ENCODE measurements around the gene RIN2.
"Not testable (repeated sequence)": the region's sequence is repeated elsewhere in the genome, so short reads cannot be mapped to it uniquely, and the experiment has no call there.

The RIN2 gene

DNA sequence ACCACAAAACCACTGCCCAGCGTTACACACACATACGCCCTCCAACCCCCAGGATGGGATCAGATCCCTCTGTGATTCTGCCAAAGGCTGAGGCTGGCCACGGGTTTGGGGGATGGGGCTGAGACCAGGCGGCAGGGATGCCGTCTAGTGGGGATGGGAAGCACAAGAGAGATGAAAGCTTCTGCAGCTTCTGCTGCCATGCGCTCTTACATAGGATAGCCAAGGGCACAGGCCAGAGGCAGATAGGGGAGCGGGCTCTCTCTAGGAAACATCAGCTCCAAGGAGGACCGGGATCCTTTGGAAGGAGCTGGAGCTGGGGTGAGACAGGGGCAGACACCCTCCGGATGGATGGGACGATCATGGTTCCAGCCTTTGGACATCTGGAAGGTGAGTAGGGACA is 18.7 kb upstream of the RIN2 start:
- no peak for DNase-seq (ENCODE audit: low read depth)

- no peak for DNase-seq (ENCODE audit: low read depth)
These were observed 17.5 kb upstream of the RIN2 start for GRCh38 chr20:19740512-19740911.

DNA sequence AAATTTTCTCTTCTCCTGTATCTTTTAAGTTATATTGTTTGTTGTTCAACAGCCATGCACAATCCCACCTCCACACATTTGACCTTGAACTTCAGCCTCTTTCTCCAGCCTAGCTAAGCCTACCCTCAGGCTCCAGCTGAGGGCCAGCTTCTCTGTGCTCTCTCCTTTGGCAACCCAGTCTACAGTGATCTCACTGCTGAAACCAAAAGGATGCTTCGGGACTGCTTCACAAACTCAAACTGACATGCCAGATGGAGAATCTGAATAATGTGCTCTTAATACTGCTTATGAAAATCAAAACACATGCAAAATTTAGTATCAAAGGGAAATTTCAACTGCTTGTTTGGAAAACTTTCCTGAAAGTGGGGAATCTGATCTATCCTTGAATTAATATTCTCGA is 16.1 kb upstream of the RIN2 start:
- DNase-seq (ENCODE audit: low read depth) = no peak

- no peak for DNase-seq (ENCODE audit: low read depth)
These were observed 15.0 kb upstream of the RIN2 start for GRCh38 chr20:19742974-19743639.

DNA sequence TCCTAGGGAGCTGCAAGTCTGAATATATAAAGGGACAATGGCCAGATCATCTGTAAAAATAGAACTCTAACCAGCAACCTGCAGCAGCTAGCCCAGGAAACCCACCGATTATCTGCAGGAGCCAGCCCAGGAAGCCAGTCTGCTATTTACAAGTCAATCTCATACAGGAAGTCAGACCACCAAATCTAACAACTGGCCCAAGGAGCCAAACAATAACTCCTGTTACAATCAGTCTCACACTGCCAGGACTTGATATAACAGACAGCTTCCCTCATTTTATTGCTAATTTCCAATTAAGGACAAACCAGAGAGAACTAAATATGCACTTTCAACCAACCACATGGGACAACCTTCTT is 14.4 kb upstream of the RIN2 start:
- DNase-seq (ENCODE audit: low read depth) = no peak

DNA sequence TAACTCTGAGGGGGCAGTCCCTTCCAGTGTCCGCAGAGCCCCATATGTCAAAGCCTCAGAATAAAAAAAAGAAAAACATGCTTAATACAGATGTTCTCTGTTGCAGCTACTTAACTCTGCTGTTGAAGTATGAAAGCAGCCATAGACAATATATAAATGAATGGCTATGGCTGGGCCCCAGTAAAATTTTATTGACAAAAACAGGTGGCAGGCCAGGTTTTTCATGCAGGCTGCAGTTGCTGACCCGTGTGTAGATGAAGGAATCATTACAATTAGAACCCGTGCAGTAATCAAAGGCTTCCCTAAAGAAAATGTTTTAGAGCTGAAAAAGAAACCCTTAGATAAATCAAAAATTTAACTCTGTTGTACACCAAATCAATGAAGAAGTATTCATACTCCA is 13.0 kb upstream of the RIN2 start:
- no peak for DNase-seq (ENCODE audit: low read depth)

GRCh38 chr20:19745584-19745983 is 12.5 kb upstream of the RIN2 start:
- no peak for DNase-seq (ENCODE audit: low read depth)

- DNase-seq (ENCODE audit: low read depth) = no peak
These were observed 11.7 kb upstream of the RIN2 start for GRCh38 chr20:19746396-19746795.

GRCh38 chr20:19747903-19748302 is 10.2 kb upstream of the RIN2 start:
- no peak for DNase-seq (ENCODE audit: low read depth)

DNA sequence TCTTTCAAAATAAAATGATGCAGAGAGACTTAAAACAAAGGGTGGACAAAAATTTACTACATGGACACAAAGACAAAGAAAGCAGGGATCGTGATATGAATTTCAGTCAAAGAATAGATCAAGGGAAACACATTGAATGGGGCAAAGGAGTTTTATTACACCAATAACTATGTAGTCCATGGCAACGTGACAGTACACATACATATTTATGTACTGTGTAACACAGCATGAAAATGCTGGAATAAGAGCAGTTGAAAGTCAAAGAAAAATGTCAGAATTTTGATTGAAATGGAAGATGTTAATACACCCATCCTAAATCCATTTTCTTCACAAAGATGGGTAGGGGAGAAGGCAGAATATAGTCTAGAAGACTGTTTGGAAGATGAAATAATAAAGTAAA is 9.4 kb upstream of the RIN2 start:
- no peak for DNase-seq (ENCODE audit: low read depth)

GRCh38 chr20:19749618-19750071 is 8.4 kb upstream of the RIN2 start:
- no peak for DNase-seq (ENCODE audit: low read depth)

GRCh38 chr20:19750101-19750606 is 7.9 kb upstream of the RIN2 start:
- DNase-seq (ENCODE audit: low read depth) = no peak

GRCh38 chr20:19750907-19751636 is 7.0 kb upstream of the RIN2 start:
- DNase-seq (ENCODE audit: low read depth) = no peak

- not testable (repeated sequence) for DNase-seq (ENCODE audit: low read depth)
These were observed 3.9 kb upstream of the RIN2 start for GRCh38 chr20:19754201-19754600.

GRCh38 chr20:19756761-19757486 is 1.1 kb upstream of the RIN2 start:
- no peak for DNase-seq (ENCODE audit: low read depth)

- DNase-seq (ENCODE audit: low read depth) = peak; percentile 67
These were observed 448 bp upstream of the RIN2 start for GRCh38 chr20:19757487-19758132.

DNA sequence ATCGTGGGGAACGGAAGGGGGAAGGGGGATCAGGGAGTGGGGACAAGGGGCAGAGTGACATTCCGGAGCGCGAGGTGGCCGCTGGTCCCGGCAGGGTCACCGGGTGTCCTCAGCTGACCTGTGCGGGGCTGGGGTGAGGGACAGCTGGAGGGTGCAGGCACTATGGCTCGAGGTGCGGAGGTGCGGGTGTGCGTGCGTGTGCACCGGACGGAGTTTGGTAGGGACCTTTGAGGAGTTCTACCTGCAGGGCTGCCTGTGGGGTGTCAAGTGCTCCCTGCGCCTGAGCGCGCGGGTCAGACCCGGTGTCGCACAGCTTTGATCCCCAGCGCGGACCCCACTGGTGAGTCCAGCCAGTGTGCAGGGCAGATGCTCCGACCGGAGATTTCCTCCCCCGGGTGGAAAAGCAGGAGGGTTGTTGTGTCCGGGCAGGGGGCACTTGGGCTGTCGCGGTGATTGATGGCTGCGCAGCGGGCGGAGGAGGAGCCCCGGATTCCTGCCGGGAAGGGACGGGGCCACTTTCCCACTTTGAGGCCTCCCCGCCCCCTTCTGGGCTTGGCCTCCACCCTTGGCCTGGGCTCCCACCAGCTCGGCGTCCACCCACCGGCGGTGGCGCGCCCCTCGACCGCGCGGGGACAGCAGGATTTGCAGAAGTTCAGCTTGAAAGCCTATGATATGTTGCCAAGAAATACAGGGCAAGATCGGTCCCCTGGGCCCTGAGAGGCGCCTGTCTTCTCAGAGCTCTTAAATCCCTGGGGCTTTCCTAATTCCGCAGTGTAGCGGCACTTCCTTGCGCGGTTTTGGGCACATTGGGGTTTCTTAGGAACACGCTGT is 658 bp downstream of the RIN2 start:
- DNase-seq (ENCODE audit: low read depth) = no peak

DNA sequence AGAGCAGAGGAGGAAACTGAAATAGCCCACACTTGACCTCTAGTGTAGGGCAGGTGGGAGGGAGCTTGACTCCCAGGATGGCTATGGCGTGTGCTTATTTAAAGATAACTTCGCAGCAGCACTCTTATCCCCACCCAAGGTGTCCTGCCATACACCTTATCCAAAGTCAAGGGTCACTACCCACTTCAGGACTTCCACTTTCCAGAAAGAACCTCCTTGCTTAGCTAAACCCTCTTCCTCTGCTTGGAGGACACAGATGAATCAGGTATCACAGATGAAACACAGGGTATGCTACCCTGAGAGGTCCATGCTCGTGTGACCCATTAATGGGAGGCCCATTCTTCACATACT is 2.3 kb downstream of the RIN2 start:
- DNase-seq (ENCODE audit: low read depth) = no peak

- DNase-seq (ENCODE audit: low read depth) = no peak
These were observed 3.3 kb downstream of the RIN2 start for GRCh38 chr20:19761326-19761725.

DNA sequence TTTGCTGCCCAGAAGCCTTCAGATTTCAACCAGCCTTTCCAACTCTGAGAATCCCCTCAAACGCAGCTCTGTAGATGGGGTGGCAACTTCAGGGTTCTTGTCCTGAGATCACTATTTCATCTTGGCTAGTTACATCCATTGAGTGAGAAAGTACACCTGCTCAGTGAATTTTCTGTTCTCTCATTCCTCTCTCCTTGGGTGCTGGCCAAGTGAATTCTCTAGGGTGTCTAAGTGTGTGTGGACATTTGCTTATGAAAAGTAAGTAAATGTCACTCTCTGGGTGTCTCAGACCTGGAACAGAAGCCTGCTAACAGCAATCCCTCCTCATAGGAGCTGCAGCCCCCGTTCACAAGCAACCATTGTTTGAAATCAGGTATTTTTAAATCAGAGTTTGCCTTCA is 3.8 kb downstream of the RIN2 start:
- no peak for DNase-seq (ENCODE audit: low read depth)

DNA sequence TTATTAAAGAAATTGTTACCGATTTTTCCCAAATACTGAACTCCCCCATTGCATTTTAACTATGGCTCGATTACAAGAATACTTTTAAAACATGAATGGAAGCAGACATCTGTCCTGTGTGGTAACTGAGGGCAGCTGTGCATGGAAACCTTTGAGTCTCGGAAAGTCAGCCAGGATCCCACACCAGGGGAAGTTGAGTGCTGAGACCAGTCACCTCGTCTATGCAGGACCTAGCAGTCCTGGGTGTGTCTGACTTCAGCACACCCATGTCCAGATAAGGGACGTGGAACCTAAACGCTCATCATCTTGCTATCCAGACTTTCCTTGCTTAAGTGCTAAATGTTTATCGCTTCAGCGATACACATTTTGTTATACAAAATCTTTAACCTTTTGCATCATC is 6.1 kb downstream of the RIN2 start:
- DNase-seq (ENCODE audit: low read depth) = no peak

- no peak for DNase-seq (ENCODE audit: low read depth)
These were observed 7.2 kb downstream of the RIN2 start for GRCh38 chr20:19765266-19765665.
